Dendritic cell treated with granulocyte-macrophage colony-stimulating factor and Interleukin-4, amounts not matched to agents 40 ng/mL and 50 ng/mL, for 4 days (primary cell): ENCODE data around the gene NPB.
A peak's percentile ranks its signal among the peaks of the same experiment; 100 is the strongest.

Experiments
- H3K27ac Mint-ChIP-seq: one replicate; pipeline ENCODE4 v1.8.0; 2022; ENCODE audit warnings: mild to moderate bottlenecking, mixed read lengths
- H3K27me3 Mint-ChIP-seq: one replicate; pipeline ENCODE4 v1.8.0; 2022; ENCODE audit warnings: mild to moderate bottlenecking, mixed read lengths
- H3K36me3 Mint-ChIP-seq: one replicate; pipeline ENCODE4 v1.8.0; 2022; ENCODE audit warnings: low read depth, mixed read lengths
- H3K4me1 Mint-ChIP-seq: one replicate; pipeline ENCODE4 v1.8.0; 2022; ENCODE audit warnings: low read depth, mixed read lengths
- H3K4me3 Mint-ChIP-seq: one replicate; pipeline ENCODE4 v1.8.0; 2022; ENCODE audit warnings: mild to moderate bottlenecking, moderate library complexity, mixed read lengths
- H3K9me3 Mint-ChIP-seq: one replicate; pipeline ENCODE4 v1.8.0; 2022; ENCODE audit warnings: mixed read lengths
- intact Hi-C: fragments of 100-400 bp; cut with micrococcal nuclease; formaldehyde crosslinking; loops from one replicate; pipeline ENCODE4 v1.15.0; 2022

Gene NPB

DNA sequence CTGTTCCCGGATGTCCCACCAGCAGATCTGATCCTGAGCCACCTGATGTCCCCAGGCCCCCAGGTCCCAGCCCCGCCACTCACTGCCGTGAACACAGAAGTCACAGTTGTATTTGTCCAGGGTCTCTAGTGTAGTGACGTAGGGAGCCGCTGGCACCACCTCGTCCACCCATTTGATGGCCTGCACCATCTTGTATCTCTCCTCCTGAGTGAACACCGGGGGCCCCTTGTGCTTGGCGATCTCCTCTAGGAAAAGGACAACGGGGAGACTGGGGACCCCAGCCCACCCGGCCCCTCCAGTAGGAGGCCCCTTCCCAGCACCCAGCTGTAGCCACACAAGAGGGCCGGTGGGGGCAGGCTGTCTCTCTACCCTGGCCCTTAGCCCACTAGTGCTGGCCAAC is 6.8 kb downstream of the NPB start:
- Mint-ChIP-seq H3K27ac (no peak overlapping the region), H3K4me1 (peaks cover 47% of the 10 kb centered on the region), H3K27me3 (peaks cover 4% of the 10 kb centered on the region), H3K9me3 (no peaks in the 10 kb centered on the region), H3K4me3 (no peak overlapping the region), H3K36me3 (peaks cover 83% of the 10 kb centered on the region)
- intact Hi-C loops, result no loop called here

DNA sequence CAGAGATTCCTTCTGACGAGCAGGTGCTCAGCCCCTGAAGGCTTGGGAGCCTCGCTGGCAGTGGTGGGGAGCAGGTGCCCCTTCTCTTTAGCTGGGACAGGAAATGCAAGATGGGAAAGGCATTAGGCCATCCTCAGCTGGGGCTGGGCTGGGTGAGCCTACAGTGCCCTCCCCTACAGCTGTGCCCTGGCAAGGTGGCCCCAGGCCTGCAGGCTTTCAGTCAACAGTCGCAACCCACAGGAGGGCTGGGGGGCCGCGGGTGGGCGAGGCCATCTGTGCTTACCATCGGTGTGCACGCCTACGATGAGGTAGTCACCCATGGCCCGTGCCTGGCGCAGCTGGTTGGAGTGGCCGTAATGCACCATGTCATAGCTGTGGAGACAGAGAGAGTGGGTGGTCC is 7.2 kb downstream of the NPB start:
- intact Hi-C loops, result no loop called here
- H3K27me3 Mint-ChIP-seq, result no peaks in the 10 kb centered on the region
- no peak overlapping the region for H3K4me3 Mint-ChIP-seq
- no peaks in the 10 kb centered on the region for H3K9me3 Mint-ChIP-seq
- H3K36me3 Mint-ChIP-seq, result peaks cover 83% of the 10 kb centered on the region
- no peak overlapping the region for H3K27ac Mint-ChIP-seq
- H3K4me1 Mint-ChIP-seq, result peaks cover 51% of the 10 kb centered on the region

DNA sequence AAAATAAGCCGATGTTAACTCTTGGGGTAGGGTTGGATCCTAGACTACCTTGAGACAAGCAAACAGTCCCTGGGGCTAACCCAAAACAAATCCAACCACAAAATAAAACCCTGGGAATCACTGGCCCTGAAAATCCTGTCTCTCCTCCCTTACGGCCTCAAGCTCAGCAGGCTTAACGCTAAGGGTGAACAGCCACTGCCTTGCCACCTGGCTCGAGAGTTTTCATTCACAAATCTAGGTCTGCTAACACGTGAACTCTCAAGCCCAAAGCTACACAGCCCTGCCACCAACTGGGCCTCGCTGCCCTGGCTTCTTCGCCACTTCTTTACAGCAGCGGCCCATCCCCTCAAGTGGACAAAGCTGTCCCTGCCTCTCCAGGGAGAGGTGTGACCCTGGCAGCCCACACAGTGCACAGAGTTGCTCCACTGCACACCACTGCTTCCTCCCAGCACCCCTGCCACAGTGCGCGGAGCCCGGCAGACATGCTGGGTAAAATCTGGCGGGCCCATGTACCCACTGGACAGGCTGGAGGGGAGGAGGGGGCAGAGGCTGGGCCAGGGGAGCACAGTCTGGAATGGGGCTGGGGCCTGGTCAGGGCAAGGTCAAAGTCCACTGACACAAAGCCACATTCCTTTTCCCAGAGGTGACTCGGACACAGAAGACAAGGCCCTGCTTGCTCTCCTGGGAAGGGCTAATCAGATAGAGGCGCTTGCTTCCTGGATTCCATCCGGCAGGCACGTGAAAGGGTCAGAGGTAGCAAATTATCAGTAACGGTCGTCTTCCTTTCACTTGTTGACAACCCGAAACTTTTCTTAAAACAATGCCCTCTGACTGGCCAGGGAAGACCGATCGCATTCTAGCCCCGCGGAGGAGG is 8.2 kb downstream of the NPB start:
- Mint-ChIP-seq H3K27me3 (no peaks in the 10 kb centered on the region), H3K9me3 (no peaks in the 10 kb centered on the region), H3K27ac (peak overlapping the region; percentile 20), H3K4me1 (peaks cover 56% of the 10 kb centered on the region), H3K4me3 (peak overlapping the region; percentile 76), H3K36me3 (peaks cover 83% of the 10 kb centered on the region)
- intact Hi-C loops, result no loop called here

DNA sequence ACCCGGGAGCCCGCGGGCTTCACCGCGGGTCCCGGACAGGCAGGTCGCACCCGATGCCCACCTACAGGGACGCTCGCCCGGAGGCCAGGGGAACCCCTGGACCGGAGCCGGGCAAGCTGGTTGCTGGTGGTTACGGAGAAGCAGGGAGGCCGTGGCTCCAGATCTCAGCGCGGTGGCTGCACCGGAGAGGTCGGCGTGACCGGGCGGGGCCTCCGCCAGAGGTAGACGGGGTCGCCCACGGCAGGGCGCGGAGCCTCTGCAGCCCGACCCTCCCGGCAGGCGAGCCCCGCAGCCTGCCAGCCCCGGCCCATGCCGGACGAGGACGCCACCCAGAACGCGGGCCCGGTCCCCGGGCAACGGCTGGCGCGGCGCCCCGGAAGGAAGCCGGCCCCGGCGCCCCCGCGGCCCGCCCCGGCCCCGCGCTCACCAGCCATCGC is 8.8 kb downstream of the NPB start:
- Mint-ChIP-seq H3K9me3 (no peaks in the 10 kb centered on the region), H3K4me3 (peak overlapping the region; percentile 76), H3K27ac (peak overlapping the region; percentile 20), H3K4me1 (peaks cover 62% of the 10 kb centered on the region), H3K36me3 (peaks cover 83% of the 10 kb centered on the region), H3K27me3 (no peaks in the 10 kb centered on the region)
- intact Hi-C loops, result no loop called here

DNA sequence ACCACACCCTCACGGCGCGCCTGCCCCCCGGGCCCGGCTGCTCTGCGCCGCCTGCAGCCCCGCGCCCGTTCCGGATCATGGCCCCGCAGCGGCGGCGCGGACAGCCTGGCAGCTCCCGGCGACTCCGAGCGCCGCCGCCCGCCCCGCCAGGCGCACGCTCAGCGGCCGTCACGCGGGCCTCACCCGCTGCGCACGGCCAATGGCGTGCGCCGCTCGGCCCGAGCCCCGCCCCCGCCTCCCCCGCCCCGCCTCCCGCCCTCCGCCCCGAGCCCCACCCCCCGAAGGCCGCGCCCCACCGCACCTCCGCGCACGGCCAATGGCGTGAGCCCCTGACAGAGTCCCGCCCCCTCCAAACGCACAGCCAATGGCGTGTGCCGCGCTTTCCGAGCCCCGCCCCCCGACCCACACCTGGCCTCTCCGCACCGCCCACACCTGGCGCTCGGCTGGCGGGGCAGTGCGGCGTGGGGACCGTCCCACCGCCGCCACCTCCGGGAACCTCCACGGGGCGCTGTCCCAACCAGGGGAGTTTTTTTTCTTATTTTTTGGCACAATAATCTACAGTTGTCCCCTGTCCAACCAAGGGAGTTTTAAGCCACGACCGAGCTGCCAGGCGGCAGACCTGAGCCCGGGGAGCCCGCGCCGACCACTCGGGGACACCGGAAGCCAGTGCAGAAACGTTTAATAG is 9.4 kb downstream of the NPB start, which contains the start of gene PCYT2:
Gene PCYT2 (minus strand): TSS at position 123 of the 685 bp plus-strand sequence. CDS start 44 bp downstream, at position 79.
- H3K27me3 Mint-ChIP-seq, result no peaks in the 10 kb centered on the region
- H3K36me3 Mint-ChIP-seq, result peaks cover 83% of the 10 kb centered on the region
- peak within 1 kb of the TSS; percentile 46 for H3K27ac Mint-ChIP-seq
- H3K4me1 Mint-ChIP-seq, result peaks cover 68% of the 10 kb centered on the region
- H3K9me3 Mint-ChIP-seq, result no peaks in the 10 kb centered on the region
- peak within 1 kb of the TSS; percentile 76 for H3K4me3 Mint-ChIP-seq
- intact Hi-C loops, result no loop called here

DNA sequence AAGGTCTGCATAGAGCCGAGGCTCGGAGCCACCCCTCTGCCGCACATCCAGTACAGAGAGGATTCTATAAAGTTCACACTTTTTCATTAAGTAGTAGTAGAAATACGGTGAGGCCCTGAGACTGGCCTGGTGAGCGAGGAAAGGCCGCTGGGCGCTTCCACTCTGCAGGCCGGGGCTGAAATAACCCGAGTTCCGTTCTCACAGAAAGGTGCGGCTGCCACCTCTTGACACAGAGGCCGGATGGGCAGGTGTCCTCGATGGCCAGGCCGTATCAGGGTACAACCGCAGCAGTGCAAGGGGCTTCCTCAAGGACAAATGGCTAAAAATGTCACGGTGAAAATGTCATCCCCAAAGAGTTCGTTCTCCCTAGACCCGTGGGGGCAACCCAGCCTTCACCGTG is 9.9 kb downstream of the NPB start:
- peak overlapping the region; percentile 46 for H3K27ac Mint-ChIP-seq
- peaks cover 83% of the 10 kb centered on the region for H3K36me3 Mint-ChIP-seq
- H3K4me3 Mint-ChIP-seq, result peak overlapping the region; percentile 54
- no peaks in the 10 kb centered on the region for H3K27me3 Mint-ChIP-seq
- peaks cover 74% of the 10 kb centered on the region for H3K4me1 Mint-ChIP-seq
- intact Hi-C loops, result no loop called here
- H3K9me3 Mint-ChIP-seq, result no peaks in the 10 kb centered on the region

DNA sequence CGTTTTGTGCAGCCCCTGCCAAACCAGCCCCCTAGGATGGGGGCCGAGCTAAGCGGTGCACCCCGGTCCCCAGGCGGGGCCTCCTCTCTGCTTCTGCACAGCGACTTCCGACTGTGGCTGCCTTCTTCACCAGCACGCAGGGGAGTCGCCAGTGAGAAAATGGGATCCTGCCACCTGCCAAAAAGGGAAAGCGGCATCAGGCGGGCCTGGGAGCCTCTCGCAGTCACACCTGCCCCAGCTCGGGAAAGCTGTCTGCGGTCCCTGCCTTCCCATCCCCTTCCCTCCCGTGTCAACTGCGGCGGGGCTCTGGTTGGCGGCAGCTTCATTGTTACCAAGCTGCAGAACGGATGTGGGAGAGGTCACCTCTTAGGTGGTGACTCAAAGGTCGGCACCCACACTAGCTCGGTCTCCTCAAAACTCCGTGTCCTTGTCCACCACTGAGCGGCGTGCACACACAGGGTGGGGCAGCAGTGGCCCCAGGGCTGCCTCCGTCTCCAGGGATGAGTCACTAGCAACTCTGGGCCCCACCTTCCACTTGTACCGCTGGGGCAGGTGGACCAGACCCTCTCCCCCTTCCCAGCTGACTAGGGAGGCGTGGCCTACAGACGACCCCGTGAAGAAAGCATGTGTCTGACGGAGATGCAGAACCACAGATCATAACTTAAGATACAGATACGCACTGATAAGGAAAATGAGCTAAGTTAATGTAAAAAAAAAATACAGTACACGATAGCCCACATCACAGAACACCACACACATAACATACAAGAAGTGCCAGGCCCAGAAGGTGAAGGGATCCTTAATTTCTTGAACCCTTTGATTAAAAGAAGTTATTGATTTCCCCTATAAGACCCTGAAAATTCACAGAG is 10.6 kb downstream of the NPB start:
- intact Hi-C loops, result no loop called here
- H3K4me1 Mint-ChIP-seq, result peaks cover 78% of the 10 kb centered on the region
- peaks cover 82% of the 10 kb centered on the region for H3K36me3 Mint-ChIP-seq
- H3K27me3 Mint-ChIP-seq, result no peaks in the 10 kb centered on the region
- H3K27ac Mint-ChIP-seq, result no peak overlapping the region
- H3K4me3 Mint-ChIP-seq, result no peak overlapping the region
- H3K9me3 Mint-ChIP-seq, result no peaks in the 10 kb centered on the region

DNA sequence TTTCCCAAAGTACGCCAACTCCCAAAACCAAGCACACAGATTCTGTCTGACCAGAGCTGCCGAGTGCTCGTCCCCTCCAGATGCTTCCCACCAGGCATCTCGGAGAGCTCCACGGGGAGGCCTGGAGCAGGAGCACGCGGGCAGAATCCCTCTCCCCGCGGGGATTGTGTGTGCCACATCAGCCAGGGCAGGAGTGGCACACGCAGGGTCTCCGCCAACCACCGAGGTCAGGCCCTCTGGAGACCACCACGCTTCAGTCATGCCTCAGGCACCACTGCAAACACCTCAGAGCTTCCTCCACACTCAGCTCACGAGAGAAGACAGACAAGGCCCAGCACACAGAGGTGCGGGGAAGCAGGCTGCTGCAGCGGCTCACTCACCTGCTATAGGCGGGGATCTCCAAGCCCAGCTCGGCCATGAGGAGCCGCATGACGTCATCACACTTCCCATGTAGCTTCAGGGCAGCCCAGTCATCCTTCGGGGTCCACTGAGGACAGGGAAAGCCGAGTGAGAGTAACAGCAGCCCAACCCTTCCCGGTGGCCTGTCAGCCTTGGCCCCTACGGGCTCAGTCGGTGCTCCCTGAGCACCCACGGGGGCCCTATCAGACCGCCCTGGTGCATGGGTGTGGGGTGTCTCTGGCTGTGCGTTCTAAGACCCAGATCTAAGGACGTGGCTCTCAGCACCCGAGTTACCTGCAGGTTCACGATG is 11.5 kb downstream of the NPB start:
- intact Hi-C loops, result no loop called here
- Mint-ChIP-seq H3K36me3 (peaks cover 82% of the 10 kb centered on the region), H3K27ac (no peak overlapping the region), H3K4me3 (no peak overlapping the region), H3K27me3 (no peaks in the 10 kb centered on the region), H3K4me1 (peaks cover 80% of the 10 kb centered on the region), H3K9me3 (no peaks in the 10 kb centered on the region)

DNA sequence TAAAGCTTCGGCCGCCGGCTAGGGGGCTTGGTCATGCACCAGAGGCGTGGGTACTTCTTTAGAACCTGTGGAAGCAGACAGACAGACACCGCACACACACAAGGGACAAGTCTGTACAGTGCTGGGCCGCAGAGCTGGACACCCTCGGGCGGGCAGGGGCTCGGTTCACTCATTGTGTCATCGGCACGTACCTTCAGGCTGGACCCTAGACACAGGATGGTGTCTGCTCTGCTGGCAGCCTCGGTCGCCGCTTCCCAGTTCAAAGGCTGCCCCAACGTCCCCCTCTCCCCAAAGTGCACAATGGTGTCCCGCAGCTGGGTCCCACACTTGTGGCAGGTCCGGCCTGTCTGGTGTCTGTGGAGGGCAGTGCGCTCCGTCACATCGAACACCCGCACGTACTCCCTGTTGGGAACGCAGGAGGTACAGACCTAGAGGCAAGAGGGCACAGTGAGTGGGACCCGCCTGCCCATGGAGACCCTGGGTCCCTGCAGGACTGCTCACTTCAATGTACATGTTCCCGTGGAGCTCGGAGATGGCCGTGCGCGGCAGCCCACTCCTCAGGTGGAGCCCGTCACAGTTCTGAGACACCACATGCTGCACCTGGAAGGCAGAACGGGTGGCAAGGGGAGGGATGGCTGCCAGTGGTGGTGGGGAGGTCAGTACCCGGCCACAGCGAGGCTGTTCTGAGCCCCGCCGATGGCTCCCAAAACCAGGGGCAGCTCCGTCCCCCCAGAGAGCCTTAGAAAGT is 12.2 kb downstream of the NPB start:
- intact Hi-C loops, result no loop called here
- Mint-ChIP-seq H3K27me3 (no peaks in the 10 kb centered on the region), H3K9me3 (no peaks in the 10 kb centered on the region), H3K4me3 (no peak overlapping the region), H3K27ac (no peak overlapping the region), H3K36me3 (peaks cover 82% of the 10 kb centered on the region), H3K4me1 (peaks cover 83% of the 10 kb centered on the region)

DNA sequence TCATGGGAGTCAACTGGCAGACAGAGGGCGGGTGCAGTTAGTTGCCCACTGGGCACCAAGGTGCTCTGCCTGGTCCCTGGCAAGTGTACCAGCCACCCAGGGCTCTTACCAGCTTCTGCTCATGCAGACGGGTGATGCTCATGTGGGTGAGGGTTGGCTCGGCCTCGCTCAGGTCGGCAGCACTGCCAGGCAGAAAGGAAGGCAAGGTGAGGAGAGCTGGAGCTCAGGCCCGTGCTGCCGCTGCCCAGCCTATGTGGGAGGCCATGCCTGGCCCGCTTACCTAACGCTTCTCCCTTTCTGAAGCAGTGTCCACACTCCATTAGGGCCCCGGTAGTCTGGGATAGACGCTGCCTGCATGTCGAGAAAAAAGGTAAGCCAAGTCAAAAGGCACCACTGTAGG is 13.3 kb downstream of the NPB start:
- H3K27ac Mint-ChIP-seq, result no peak overlapping the region
- H3K9me3 Mint-ChIP-seq, result no peaks in the 10 kb centered on the region
- intact Hi-C loops, result no loop called here
- H3K4me3 Mint-ChIP-seq, result no peak overlapping the region
- peaks cover 89% of the 10 kb centered on the region for H3K36me3 Mint-ChIP-seq
- H3K27me3 Mint-ChIP-seq, result no peaks in the 10 kb centered on the region
- H3K4me1 Mint-ChIP-seq, result peaks cover 83% of the 10 kb centered on the region

DNA sequence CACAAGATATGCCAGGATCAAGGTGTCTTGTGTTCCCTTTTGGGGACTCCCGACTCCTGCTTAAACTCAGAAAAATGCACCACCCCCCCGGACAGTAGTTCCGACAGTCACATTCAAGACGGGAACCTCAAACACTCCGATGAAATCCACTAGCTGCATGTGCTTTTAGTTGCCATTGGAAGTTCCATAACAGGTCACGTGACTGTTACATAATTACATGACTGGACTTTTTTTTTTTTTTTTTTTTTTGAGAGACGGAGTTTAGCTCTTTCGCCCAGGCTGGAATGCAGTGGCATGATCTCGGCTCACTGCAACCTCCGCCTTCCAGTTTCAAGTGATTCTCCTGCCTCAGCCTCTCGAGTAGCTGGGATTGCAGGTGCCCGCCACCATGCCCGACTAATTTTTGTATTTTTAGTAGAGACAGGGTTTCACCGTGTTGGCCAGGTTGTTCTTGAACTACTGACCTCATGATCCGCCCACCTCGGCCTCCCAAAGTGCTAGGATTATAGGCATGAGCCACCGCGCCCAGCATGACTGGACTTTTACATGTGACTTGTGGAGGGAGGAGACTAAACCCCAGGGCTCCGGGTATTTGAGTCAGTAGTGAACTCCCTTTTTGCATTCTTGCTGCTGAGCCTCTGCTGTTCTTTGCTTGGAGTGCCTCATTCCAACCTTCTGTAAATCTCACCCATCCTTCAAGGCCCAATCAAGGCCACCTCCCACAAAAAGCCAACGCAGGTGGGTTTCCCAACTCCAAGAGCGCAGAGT is 14.4 kb downstream of the NPB start:
- peaks cover 91% of the 10 kb centered on the region for H3K4me1 Mint-ChIP-seq
- H3K36me3 Mint-ChIP-seq, result peaks cover 99% of the 10 kb centered on the region
- peak overlapping the region; percentile 94 for H3K4me3 Mint-ChIP-seq
- peak overlapping the region; percentile 88 for H3K27ac Mint-ChIP-seq
- intact Hi-C loops, result no loop called here
- H3K9me3 Mint-ChIP-seq, result no peaks in the 10 kb centered on the region
- H3K27me3 Mint-ChIP-seq, result no peaks in the 10 kb centered on the region

DNA sequence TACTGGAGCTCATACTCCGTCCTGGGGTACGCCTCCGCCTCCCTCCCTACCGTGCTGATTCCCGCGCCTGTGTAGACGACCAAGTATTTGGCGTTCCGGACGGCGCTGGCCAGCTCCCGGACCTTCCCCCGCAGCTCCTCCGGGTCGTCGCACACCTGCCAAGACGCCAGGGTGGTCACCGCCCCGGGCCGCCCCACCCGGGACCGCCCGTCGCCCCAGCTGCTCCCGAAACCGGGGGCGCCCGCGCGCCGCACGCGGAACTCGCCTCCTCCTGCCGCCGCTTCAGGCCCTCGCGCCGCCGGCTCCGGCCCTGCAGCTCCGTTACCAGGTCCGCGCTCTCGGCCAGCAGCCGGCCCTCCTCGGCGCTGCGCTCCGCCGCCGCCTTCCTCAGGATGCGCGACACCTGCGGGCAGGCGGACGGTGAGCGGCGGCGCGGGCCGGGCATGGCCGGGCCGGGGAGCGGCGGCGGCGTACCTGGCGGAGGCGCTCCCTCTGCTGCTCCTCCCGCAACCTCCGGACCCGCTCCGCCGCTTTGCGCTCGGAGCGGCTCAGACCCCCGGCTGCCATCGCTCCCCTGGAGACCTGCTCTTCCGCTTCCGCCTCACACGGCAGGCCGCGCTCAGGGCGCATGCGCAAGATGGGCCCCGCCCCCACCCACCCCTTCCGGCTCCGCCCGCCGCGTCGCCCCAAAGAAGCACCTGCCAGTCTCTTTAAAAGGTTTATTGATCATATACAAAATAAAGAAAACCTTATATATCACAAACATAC is 15.7 kb downstream of the NPB start, which contains the start of gene SIRT7:
Gene SIRT7 (minus strand): TSS at position 612 of the 768 bp plus-strand sequence. CDS start 45 bp downstream, at position 567.
- Mint-ChIP-seq H3K9me3 (no peaks in the 10 kb centered on the region), H3K4me3 (peak within 1 kb of the TSS; percentile 94), H3K36me3 (peaks cover 99% of the 10 kb centered on the region), H3K4me1 (peaks cover 90% of the 10 kb centered on the region), H3K27ac (peak within 1 kb of the TSS; percentile 88), H3K27me3 (no peaks in the 10 kb centered on the region)
- intact Hi-C loops, result no loop called here
